ENCODE measurements around the gene XRCC1. TPM values are rescaled to one million over a fixed set of nuclear protein-coding genes. Genes with fewer than 3 reads are reported as not detected.

XRCC1 gene, protein sequence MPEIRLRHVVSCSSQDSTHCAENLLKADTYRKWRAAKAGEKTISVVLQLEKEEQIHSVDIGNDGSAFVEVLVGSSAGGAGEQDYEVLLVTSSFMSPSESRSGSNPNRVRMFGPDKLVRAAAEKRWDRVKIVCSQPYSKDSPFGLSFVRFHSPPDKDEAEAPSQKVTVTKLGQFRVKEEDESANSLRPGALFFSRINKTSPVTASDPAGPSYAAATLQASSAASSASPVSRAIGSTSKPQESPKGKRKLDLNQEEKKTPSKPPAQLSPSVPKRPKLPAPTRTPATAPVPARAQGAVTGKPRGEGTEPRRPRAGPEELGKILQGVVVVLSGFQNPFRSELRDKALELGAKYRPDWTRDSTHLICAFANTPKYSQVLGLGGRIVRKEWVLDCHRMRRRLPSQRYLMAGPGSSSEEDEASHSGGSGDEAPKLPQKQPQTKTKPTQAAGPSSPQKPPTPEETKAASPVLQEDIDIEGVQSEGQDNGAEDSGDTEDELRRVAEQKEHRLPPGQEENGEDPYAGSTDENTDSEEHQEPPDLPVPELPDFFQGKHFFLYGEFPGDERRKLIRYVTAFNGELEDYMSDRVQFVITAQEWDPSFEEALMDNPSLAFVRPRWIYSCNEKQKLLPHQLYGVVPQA
- 12.8 TPM for total RNA-seq
- long read RNA-seq, transcript XRCC1-201 (17 exons, 2,802 nt): major isoform, 18 of 28 reads
- long read RNA-seq, partial matches to known transcripts: 7 of 28 reads
- long read RNA-seq, other reads (novel, unspliced or antisense): 3 of 28 reads

DNA sequence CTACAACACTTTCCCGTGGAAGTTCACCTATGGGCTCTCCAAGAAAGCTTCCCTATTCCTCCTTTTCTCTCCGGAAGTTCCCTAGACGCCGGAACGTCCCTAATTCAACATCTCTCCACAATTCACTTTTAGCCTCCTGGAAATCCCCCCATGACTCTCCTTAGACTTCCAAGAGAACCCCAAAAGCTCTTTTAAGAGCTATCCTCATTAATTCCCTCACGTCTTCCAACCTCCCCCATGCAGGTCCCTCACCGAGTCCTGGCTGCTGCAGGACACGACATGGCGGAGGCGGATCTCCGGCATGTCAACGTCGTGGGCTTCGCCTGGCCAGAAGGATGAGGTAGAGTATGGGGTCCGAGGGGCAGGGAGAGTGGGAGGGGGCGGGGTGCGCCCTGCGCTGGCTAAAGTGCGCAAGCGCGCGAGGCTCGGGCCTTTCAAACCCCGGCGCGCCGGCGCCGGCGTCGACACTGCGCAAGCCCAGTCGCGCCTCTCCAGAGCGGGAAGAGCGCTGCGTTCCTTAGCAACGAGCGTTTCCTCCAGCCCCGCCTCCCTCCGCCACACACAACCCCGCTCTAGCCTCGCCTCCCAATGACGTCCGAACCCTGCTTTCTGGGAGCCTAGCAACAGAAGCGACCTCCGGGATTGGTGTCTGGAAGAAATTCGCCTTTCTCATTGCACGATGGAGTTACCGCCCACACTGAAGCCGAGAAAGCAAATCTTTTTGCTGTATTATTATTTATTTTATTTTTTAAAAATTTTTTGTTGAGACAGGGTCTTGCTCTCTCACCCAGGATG lies at the start of gene XRCC1, which contains the start of gene PINLYP:
Gene XRCC1 (minus strand): TSS at position 372 of the 795 bp plus-strand sequence. CDS start 69 bp downstream, at position 303.
Gene PINLYP (plus strand): TSS at position 646 of the 795 bp plus-strand sequence. CDS start 1,391 bp downstream, outside the sequence.
- no peaks in the 10 kb centered on the region for H3K27me3 ChIP-seq (ENCODE audit: low read depth)
- TF ChIP-seq CTCF (IDR thresholded peaks at IDR 0.05; ENCODE audit: borderline replicate concordance): no peak

GRCh38 chr19:43624933-43625332 lies 49.6 kb upstream of the XRCC1 start:
- Histone ChIP-seq H3K9me3 (replicated peaks) (no peaks in the 10 kb centered on the region), H3K27ac (replicated peaks) (no peak overlapping the region), H3K36me3 (no peaks in the 10 kb centered on the region), H3K4me1 (peaks cover 6% of the 10 kb centered on the region), H3K27me3 (ENCODE audit: low read depth) (no peaks in the 10 kb centered on the region), H3K4me3 (no peak overlapping the region)
- intact Hi-C loops (cut with micrococcal nuclease): no loop called here
- peak; percentile 36 for DNase-seq
- no peak for TF ChIP-seq CTCF (IDR thresholded peaks at IDR 0.05; ENCODE audit: borderline replicate concordance)

More for the DNA sequence above, at the start of gene XRCC1, which contains the start of gene PINLYP:
- H3K27ac ChIP-seq (replicated peaks): peak within 1 kb of the TSS; percentile 80
- H3K9me3 ChIP-seq (replicated peaks): no peaks in the 10 kb centered on the region
- intact Hi-C loops (cut with micrococcal nuclease): no loop called here
- DNase-seq: peak; percentile 97
- peaks cover 28% of the 10 kb centered on the region for H3K4me1 ChIP-seq
- peak within 1 kb of the TSS; percentile 83 for H3K4me3 ChIP-seq
- H3K36me3 ChIP-seq: peaks cover 11% of the 10 kb centered on the region

GRCh38 chr19:43623889-43624670 lies 48.8 kb upstream of the XRCC1 start:
- H3K27ac ChIP-seq (replicated peaks): no peak overlapping the region
- DNase-seq: no peak
- H3K27me3 ChIP-seq (ENCODE audit: low read depth): no peaks in the 10 kb centered on the region
- no peak for TF ChIP-seq CTCF (IDR thresholded peaks at IDR 0.05; ENCODE audit: borderline replicate concordance)
- no peak overlapping the region for H3K4me3 ChIP-seq
- intact Hi-C loops (cut with micrococcal nuclease): no loop called here
- H3K36me3 ChIP-seq: no peaks in the 10 kb centered on the region
- H3K9me3 ChIP-seq (replicated peaks): no peaks in the 10 kb centered on the region
- peaks cover 14% of the 10 kb centered on the region for H3K4me1 ChIP-seq

DNA sequence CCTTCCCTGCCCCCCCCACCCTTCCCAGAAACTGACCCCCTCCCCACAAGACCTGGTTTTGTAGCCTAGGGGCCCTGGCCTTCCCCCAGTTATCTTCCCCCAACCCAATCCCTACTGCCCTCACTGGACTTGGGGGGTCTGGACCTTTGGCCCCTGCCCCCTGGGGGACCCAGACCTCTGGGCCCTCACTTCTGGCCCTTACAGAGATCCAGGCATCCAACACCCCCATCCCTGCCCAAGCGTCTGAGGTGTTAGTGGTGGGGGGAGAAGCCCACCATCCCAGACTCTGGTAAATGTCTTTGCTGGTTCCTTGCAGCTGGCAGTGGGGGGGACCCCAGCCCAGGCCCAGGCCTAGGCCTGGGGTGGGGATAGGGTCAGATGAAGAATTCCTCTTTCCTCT lies 47.6 kb upstream of the XRCC1 start:
- no peak overlapping the region for H3K4me3 ChIP-seq
- no peaks in the 10 kb centered on the region for H3K36me3 ChIP-seq
- no peak overlapping the region for H3K27ac ChIP-seq (replicated peaks)
- no peak for TF ChIP-seq CTCF (IDR thresholded peaks at IDR 0.05; ENCODE audit: borderline replicate concordance)
- no peaks in the 10 kb centered on the region for H3K9me3 ChIP-seq (replicated peaks)
- intact Hi-C loops (cut with micrococcal nuclease): no loop called here
- H3K4me1 ChIP-seq: peaks cover 24% of the 10 kb centered on the region
- no peaks in the 10 kb centered on the region for H3K27me3 ChIP-seq (ENCODE audit: low read depth)
- DNase-seq: no peak
